Measurements from ENCODE around the gene CTU1. TPM values are rescaled to one million over a fixed set of nuclear protein-coding genes. Genes with fewer than 3 reads are reported as not detected.

CTU1 gene
- polyA plus RNA-seq, 1 donor: 1.8 TPM

Other genes with a start within 250 kb of the CTU1 start
- gene KLK2, start 235.0 kb downstream of the CTU1 start, polyA plus RNA-seq (ENCODE audit: insufficient read length): 0.27 TPM
- not detected for gene KLK4, start 197.0 kb downstream of the CTU1 start, polyA plus RNA-seq (ENCODE audit: insufficient read length)
- gene KLK5, start 155.4 kb downstream of the CTU1 start, polyA plus RNA-seq (ENCODE audit: insufficient read length): 1.2 TPM
- 28.0 TPM for gene KLK6, start 138.8 kb downstream of the CTU1 start, polyA plus RNA-seq (ENCODE audit: insufficient read length)
- gene KLK7, start 124.5 kb downstream of the CTU1 start, polyA plus RNA-seq (ENCODE audit: insufficient read length): 4.6 TPM
- gene KLK8, start 106.8 kb downstream of the CTU1 start, polyA plus RNA-seq (ENCODE audit: insufficient read length): 3.9 TPM
- gene KLK10, start 88.7 kb downstream of the CTU1 start, polyA plus RNA-seq (ENCODE audit: insufficient read length): 0.17 TPM
- 0.15 TPM for gene KLK11, start 81.8 kb downstream of the CTU1 start, polyA plus RNA-seq (ENCODE audit: insufficient read length)
- gene KLK12, start 73.4 kb downstream of the CTU1 start, polyA plus RNA-seq (ENCODE audit: insufficient read length): not detected
- 0.76 TPM for gene KLK13, start 43.3 kb downstream of the CTU1 start, polyA plus RNA-seq (ENCODE audit: insufficient read length)
- 0.45 TPM for gene KLK14, start 25.5 kb downstream of the CTU1 start, polyA plus RNA-seq (ENCODE audit: insufficient read length)
- gene SIGLEC9, start 16.5 kb upstream of the CTU1 start, polyA plus RNA-seq (ENCODE audit: insufficient read length): 1.4 TPM
- gene SIGLEC7, start 33.9 kb upstream of the CTU1 start, polyA plus RNA-seq (ENCODE audit: insufficient read length): not detected
- gene CD33, start 116.7 kb upstream of the CTU1 start, polyA plus RNA-seq (ENCODE audit: insufficient read length): 3.0 TPM
- gene SIGLECL1, start 142.7 kb upstream of the CTU1 start, polyA plus RNA-seq (ENCODE audit: insufficient read length): not detected
- gene IGLON5, start 203.2 kb upstream of the CTU1 start, polyA plus RNA-seq (ENCODE audit: insufficient read length): 3.0 TPM
- 4.6 TPM for gene VSIG10L, start 233.7 kb upstream of the CTU1 start, polyA plus RNA-seq (ENCODE audit: insufficient read length)